Non-pigmented ciliary epithelial cell (primary cell): Measurements from ENCODE around the gene CENATAC.
"Not testable (repeated sequence)": the region's sequence is repeated elsewhere in the genome, so short reads cannot be mapped to it uniquely, and the experiment has no call there.

ENCODE experiments used
- DNase-seq: peaks from one replicate; pipeline ENCODE4 v3.0.0-alpha.2; 2010; ENCODE audit warnings: low read depth

The CENATAC gene

GRCh38 chr11:119054418-119054817 lies 56.5 kb downstream of the CENATAC start:
- no peak for DNase-seq

- no peak for DNase-seq
Observed at GRCh38 chr11:119055901-119056300, 58.0 kb downstream of the CENATAC start.

- no peak for DNase-seq
Observed at GRCh38 chr11:119056421-119056999, 58.6 kb downstream of the CENATAC start.

- peak; percentile 68 for DNase-seq
Observed at GRCh38 chr11:119057000-119057769, 59.2 kb downstream of the CENATAC start, which contains the start of gene HYOU1. Gene HYOU1, minus strand, starts transcription at chr11:119057205. Its CDS starts 1,045 bp downstream, at chr11:119056160.

GRCh38 chr11:119059128-119059527 lies 61.2 kb downstream of the CENATAC start:
- DNase-seq, result not testable (repeated sequence)

- no peak for DNase-seq
Observed at GRCh38 chr11:119061256-119061655, 63.3 kb downstream of the CENATAC start.

GRCh38 chr11:119062779-119063178 lies 64.8 kb downstream of the CENATAC start:
- DNase-seq, result no peak

- no peak for DNase-seq
Observed at GRCh38 chr11:119065369-119065768, 67.4 kb downstream of the CENATAC start.
